NCI-H345 (cell line): ENCODE measurements around the gene AFAP1L1.
"Not testable (repeated sequence)": the region's sequence is repeated elsewhere in the genome, so short reads cannot be mapped to it uniquely, and the experiment has no call there.

Source experiments
- DNase-seq: peaks from one replicate; lab custom pipeline; 2025; lab: John Stamatoyannopoulos, UW

AFAP1L1 gene

GRCh38 chr5:149261246-149261645 lies 10.4 kb upstream of the AFAP1L1 start:
- DNase-seq = no peak

- DNase-seq = no peak
Measured at GRCh38 chr5:149262315-149262714, 9.3 kb upstream of the AFAP1L1 start.

GRCh38 chr5:149264439-149265067 lies 7.1 kb upstream of the AFAP1L1 start:
- DNase-seq = peak; percentile 84

DNA sequence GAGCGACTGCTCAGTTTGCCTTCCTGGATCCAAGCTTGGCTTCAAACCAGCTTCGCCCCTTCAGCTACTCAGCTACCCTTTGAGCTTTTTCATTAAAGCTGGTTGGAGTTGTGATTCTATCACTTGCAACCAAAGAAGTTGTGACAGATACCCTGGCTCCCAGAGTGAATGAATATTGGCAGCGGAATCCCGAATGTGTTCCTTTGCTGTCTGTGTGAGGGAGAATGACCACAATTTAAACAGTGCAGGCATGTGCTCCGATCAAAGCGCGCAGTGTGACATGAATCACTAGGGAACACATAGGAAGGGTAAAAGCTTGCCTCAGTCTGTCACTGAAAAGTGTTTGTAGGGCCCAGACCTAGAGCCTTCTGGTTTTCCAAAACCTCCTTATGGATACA lies 6.6 kb upstream of the AFAP1L1 start:
- no peak for DNase-seq

- DNase-seq = no peak
Measured at GRCh38 chr5:149265597-149265996, 6.1 kb upstream of the AFAP1L1 start.

DNA sequence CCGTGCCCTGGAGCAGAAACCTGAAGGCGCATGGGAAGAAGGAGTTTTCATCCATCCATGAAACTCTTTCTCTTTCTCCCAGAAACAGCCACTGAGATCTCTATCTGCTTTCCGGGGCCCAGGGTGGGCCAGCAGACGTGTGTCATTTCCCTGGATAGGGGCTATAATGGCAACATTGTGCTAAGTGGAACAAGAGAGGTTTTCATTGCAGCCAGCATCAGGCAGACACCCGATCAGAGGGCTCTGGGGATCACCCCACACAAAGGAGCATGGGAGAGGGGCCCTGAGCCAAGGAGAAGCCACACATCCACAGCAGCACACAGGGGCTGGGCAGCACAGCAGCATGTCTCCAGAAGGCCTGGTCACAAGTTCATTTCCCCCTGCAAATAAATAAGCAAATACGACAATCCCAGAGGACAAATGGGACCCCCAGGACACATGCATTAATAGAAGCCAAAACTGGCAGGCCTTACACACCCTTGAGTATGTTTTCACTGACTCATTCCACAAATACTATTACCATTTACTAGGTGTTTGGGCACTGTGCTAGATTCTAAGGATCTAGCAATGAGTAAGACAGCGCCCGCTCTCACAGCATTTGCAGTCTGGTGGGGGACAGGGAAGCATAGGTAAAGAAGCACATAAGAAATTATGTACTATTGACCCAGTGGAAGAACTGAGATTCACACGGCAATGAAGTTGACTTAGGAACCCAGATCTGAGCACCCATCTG lies 4.3 kb upstream of the AFAP1L1 start:
- no peak for DNase-seq

DNA sequence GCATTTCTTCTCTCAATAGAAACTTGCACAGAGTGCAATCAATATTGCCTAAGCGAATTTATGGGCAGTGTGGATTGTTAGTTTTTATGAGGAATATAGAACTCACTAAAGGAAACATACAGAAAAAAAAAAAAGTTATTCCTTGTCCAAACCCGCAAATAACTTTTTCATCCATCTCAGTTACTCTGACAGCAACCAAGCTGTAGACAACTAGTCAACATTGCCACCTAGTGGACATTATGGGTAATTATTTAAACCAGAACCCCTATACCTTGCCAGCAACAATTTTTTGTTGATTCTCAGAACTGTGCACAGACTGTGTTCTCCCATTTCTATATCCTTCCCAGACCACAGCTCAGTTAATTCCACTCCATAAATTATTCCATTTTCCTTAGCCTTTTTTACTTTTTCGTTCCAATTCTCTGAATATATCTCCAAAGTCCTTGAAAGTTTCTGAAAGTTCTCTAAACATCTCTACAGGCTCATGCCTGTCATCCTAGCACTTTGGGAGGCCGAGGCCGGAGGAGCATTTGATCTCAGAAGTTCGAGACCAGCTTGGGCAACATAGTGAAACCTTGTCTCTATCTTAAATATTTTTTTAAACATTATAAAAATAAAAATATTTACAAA lies 2.6 kb upstream of the AFAP1L1 start:
- DNase-seq = peak; percentile 64

DNA sequence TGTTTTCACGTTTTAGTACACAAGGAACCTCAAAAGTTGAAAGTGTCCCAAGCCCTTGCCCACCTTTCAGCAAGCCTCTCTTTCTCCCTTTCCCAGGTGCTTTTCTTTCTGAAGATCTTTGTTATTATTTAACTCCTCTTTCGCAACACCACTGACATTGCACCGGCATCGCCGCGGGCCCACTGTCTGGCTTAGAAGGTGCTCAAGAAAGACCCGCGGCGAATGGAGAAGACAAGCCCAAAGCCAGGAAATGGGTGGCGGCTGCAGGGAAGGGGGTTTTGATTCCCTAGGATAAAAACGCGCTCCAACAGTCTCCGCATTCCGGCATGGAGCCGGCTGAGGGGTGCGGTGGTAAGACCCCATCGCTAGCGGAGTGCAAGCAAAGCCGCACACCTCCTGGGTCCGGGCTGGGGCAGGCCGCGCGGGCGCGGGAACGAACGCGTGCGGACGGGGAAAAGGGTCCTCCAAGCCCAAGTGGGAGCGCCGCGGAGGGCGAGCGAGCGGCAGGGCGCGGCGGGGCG lies 404 bp upstream of the AFAP1L1 start:
- DNase-seq = peak; percentile 45

DNA sequence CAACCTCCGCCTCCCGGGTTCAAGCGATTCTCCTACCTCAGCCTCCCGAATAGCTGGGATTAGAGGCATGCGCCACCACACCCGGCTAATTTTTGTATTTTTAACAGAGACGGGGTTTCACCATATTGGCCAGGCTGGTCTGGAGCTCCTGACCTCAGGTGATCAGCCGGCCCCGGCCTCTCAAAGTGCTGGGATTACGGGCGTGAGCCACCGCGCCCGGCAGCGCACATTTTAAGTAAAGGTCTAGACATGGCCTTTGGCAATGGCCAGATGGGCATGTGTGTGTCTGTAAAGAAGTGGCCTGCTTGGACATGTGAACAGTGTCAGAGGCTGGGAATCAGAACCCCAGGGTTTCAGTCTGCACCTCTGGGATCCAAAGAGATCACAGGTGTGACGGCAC lies 1.1 kb downstream of the AFAP1L1 start:
- DNase-seq = not testable (repeated sequence)

DNA sequence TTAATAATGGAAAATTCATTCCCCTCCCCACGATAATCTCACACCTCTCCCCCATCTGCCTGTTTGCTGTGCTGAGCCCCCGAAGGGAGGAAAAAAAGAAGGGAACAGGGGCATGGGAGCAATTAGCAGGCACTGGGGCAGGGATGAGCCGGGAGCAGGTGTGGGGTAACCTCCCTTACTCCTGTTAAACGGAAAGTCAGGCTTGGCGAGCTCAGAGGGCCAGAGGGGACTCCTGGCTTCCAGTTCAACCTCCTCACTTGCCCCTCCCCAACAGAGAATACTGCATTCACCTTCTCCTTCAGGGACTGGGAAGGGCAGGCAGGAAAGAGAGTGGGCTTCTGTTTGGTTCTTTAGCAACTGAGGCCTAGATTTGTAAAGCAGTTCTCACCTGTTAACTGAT lies 1.6 kb downstream of the AFAP1L1 start:
- no peak for DNase-seq

DNA sequence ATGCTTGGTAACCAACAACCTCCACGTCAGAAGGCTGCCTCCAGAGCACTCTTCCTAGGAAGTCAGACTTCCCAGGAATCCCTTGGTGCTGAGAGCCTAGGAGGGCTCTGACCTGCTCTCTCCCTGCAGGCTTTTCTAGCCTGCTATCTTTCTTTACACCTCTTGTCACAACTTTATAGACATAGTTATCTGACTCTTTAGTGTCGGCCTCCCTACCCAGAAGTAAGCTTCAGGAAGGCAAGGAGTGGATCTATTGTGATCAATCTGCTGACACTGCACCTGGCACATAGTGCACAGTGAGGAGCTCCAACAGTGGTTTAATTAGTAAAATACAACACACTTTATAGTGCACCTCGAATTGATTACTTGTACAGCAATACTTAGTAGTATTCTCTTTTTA lies 2.3 kb downstream of the AFAP1L1 start:
- no peak for DNase-seq

DNA sequence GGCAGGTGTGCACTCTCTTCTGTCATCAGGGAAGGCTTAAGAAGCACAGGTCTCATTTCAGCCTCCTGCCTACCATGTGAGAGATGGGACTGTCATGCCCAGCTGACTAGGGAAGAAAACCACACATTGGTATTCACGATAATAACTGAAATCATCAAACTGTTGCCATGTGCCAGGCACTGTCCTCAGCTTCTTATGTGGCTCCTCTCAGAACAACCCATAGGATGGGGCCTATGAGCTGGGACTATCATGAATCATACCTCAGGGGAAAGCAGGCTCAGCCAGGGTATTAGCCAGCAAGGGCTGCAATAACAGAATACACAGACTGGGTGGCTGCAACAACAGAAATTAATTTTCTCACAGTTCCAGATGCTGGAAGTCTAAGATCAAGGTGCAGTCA lies 3.3 kb downstream of the AFAP1L1 start:
- no peak for DNase-seq

DNA sequence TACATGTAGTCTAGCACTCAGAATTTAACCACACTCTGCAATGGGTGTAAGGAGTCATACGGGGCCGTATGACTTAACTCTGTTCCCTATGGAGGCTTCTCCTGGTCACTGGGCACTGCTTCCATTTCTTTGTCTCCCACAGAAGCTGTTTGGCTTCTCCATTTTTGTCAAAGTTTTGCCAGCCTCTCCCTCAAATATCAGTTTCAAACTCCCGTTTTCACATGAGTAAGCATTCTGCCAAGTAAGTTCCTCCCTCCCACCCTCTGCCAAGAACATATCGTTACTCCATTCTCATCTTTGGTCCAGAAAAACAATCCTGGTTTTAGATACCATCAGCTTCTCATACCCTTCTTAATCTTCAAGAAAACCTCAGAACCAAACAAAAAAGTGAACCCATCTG lies 6.1 kb downstream of the AFAP1L1 start:
- no peak for DNase-seq

GRCh38 chr5:149278451-149279210 lies 7.0 kb downstream of the AFAP1L1 start:
- no peak for DNase-seq

GRCh38 chr5:149279661-149280060 lies 8.0 kb downstream of the AFAP1L1 start:
- DNase-seq = no peak

DNA sequence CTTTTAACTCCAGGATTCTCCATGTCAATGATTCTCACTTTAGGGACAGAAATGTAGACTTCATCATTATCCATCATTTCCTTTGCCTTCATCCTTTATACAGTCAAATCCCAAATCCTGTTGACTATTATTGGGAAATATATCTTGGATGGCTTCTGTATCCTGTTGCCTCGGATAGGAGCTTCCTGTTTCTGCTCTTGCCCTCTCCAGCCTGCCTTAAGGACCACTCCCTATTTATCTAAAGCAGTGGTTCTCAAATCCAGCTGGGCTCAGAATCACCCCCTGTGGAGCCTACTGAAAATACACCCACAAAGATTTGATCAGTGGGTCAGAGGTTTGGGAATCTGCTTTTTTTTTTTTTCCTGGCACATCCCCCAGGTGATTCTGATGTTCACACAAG lies 8.5 kb downstream of the AFAP1L1 start:
- DNase-seq = peak; percentile 8

- no peak for DNase-seq
Measured at GRCh38 chr5:149280802-149281201, 9.1 kb downstream of the AFAP1L1 start.

- no peak for DNase-seq
Measured at GRCh38 chr5:149282027-149282965, 10.6 kb downstream of the AFAP1L1 start.

DNA sequence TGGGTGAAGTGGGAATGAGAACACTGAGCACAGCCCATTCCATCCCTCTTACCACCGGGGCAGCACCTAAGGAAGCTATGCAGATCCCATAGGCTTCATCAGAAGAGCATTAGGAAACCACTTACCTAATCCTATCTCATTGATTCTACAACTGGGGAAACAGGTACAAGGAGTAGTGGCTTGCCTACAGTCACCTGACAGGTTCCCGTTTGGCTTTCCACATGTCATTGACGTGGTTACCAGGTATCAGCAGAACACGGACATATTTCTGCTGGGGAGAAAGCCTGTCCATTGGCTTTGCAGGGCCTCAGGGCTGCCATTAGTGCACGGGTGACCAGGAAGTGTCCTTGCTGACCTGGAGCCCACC lies 11.3 kb downstream of the AFAP1L1 start:
- DNase-seq = peak; percentile 50

DNA sequence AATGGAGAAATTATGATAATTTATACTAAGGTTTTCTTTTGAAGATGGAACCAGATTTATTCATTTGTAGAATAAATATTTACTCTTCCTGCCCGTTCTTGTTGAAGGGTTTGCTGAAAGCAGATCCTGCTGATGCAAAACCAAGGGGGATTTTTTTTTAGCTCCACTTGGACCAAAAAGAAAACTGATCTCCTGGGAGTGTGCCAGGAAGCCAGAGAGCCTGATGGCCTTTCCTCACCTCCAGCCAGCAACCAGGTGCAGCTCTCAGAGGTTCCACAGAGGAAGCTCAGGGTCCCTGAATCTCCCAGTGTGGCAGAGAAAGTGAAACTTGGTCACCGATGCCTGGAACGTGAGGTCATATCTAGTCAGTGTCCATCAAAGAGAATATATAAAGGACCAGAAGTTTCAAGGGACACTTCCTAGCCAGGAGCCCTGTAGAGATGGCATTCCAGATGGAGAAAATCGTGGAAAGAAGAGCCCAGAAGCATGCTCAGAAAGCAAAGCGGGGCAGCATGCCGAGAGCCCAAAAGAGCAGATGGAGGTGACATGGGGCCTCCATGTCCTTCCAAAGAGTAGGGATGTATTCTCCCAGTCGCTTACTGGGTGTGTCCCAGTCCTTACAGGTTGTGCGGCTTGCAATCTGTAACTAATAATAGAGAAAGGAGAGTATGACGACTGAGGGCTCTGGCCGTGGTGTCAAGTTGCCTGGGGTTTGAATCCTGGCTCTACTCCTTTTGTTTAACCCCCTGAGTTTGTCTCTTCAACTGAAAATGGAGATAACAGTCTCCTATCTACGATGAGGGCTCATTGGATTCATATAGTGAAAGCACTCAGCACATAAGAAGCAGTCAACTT lies 12.2 kb downstream of the AFAP1L1 start:
- DNase-seq = peak; percentile 92
